Spleen (tissue), 11 donors: ENCODE measurements around the gene LDLRAD4. TPM values are rescaled to one million over a fixed set of nuclear protein-coding genes. Genes with fewer than 3 reads are reported as not detected.

Experiments
- DNase-seq: peaks from one replicate; pipeline ENCODE4 v3.0.0-alpha.2; 2020
- H3K27ac ChIP-seq, 8 donors: fragments of 200-600 bp; sonication (generic) in 7 of 8; 1 replicate in 4 of 8; 2 replicates in 4 of 8; pipeline versions ENCODE4 v1.5.0 to v1.8.0; 2016 to 2021; ENCODE audit warnings: inconsistent platforms in 4 of 8, mild to moderate bottlenecking in 4 of 8, moderate library complexity in 1 of 8
- H3K27me3 ChIP-seq, 7 donors: fragments of 200-600 bp; sonication (generic) in 6 of 7; replicated peaks in 1 of 7; 1 replicate in 4 of 7; 2 replicates in 3 of 7; pipeline versions ENCODE4 v1.5.0 to v1.8.0; 2016 to 2021; ENCODE audit warnings: inconsistent platforms in 3 of 7, mild to moderate bottlenecking in 1 of 7
- H3K36me3 ChIP-seq, 6 donors: fragments of 200-600 bp; sonication (generic) in 5 of 6; 1 replicate in 4 of 6; 2 replicates in 2 of 6; pipeline versions ENCODE4 v1.5.0 to v1.8.0; 2016 to 2021; ENCODE audit warnings: inconsistent platforms in 2 of 6
- H3K4me1 ChIP-seq, 6 donors: fragments of 200-600 bp; sonication (generic) in 5 of 6; 1 replicate in 3 of 6; 2 replicates in 3 of 6; pipeline versions ENCODE4 v1.5.0 to v1.8.0; 2016 to 2021; ENCODE audit warnings: inconsistent platforms in 3 of 6
- H3K4me3 ChIP-seq, 8 donors: fragments of 200-600 bp; sonication (generic) in 7 of 8; 1 replicate in 4 of 8; 2 replicates in 4 of 8; pipeline versions ENCODE4 v1.5.0 to v1.8.0; 2016 to 2021; ENCODE audit warnings: inconsistent platforms in 4 of 8, mild to moderate bottlenecking in 4 of 8, moderate library complexity in 2 of 8
- H3K9me3 ChIP-seq, 8 donors: fragments of 200-600 bp; sonication (generic) in 7 of 8; 1 replicate in 4 of 8; 2 replicates in 4 of 8; pipeline versions ENCODE4 v1.5.0 to v1.8.0; 2016 to 2021; ENCODE audit warnings: inconsistent platforms in 4 of 8
- CTCF ChIP-seq, 11 experiments: fragments of 200-600 bp in 7 of 11; fragments of 450-650 bp in 4 of 11; sonication (generic) in 4 of 11; IDR thresholded peaks in 8 of 11; conservative IDR thresholded peaks in 3 of 11; 1 replicate in 7 of 11; 2 replicates in 4 of 11; pipeline versions ENCODE4 v1.4.0 to v1.8.0; 2016 to 2021; ENCODE audit warnings: antibody characterized with exemption in 11 of 11, inconsistent platforms in 4 of 11, mild to moderate bottlenecking in 1 of 11
- POLR2A ChIP-seq, 3 donors: fragments of 450-650 bp; IDR thresholded peaks; one replicate each; pipeline ENCODE4 v1.5.1; 2017; ENCODE audit warnings: antibody characterized with exemption in 3 of 3, mild to moderate bottlenecking in 1 of 3
- POLR2AphosphoS5 ChIP-seq, 3 donors: sonication (generic); formaldehyde crosslinking; IDR thresholded peaks; one replicate each; pipeline ENCODE4 v1.5.1; 2017; ENCODE audit warnings: antibody characterized with exemption in 3 of 3
- WGBS, 5 donors: extraction: QIAGEN DNeasy Blood & Tissue Kit in 3 of 5; methylation state at CpG; one replicate each; pipeline versions ENCODE4 v1.1.5 to v1.1.7; 2013 to 2018; 5-methylcytosine and 5-hydroxymethylcytosine counted together
- intact Hi-C: fragments of 100-400 bp; cut with DNase I; formaldehyde crosslinking; loops from one replicate; pipeline ENCODE4 v1.15.0; 2023; ENCODE audit warnings: low total_unique reads
- polyA plus RNA-seq, 3 donors: library from polyadenylated mRNA; stranded (reverse); fragments of 200-250 nt; gene quantifications; one replicate each; pipeline ENCODE4 v1.2.1, GENCODE V29; 2013
- total RNA-seq, 7 donors: library from RNA; depleted of rRNA in 3 of 7; stranded (reverse); fragments of >200 nt in 3 of 7; fragmentation: NEBNext Ultra II Directional in 4 of 7; extraction: Animal tissue kit (Norgen Biotek cat#: 25700) in 4 of 7; gene quantifications; one replicate each; pipeline versions ENCODE4 v1.1.0 to v1.2.1, GENCODE V29; 2016 to 2021
- donor health status: healthy with polysubstance abuse.
- donor health status: DM: no; HTN: no; CAD: no; lungs with moderate emphysema.
- donor health status: DM: no; HTN: no; CAD: no.
- donor health status: Bipolar disorder and iron deficiency.
- donor health status: healthy.
- donor health status: DM: no; HTN: no; CAD: no.
- donor health status: DM: yes; HTN: yes; CAD: no.

Gene LDLRAD4
- total and polyA plus RNA-seq, 10 donors = 4.5 to 80.8 (median 46.4) TPM

GRCh38 chr18:13366541-13366940 lies 148.0 kb downstream of the LDLRAD4 start:
- intact Hi-C loops = no loop called here
- Histone ChIP-seq H3K4me3 (no peak overlapping the region), H3K9me3 (no peaks in the 10 kb centered on the region), H3K27me3 (no peaks in the 10 kb centered on the region), H3K36me3 (no peaks in the 10 kb centered on the region), H3K27ac (no peak overlapping the region), H3K4me1 (peaks cover 0 to 10% (median under 1%) of the 10 kb centered on the region in 6 donors)
- TF ChIP-seq CTCF (IDR thresholded peaks at IDR 0.05 in 8 of 11, conservative IDR thresholded peaks at IDR 0.05 in 3 of 11) (no peak), POLR2AphosphoS5 (IDR thresholded peaks at IDR 0.05) (no peak), POLR2A (IDR thresholded peaks at IDR 0.05) (no peak)
- no peak for DNase-seq
- 83 to 92% (median 87%) methylated on average over 8 of the region's 8 CpGs for WGBS, 5 donors

GRCh38 chr18:13366962-13367892 lies 148.7 kb downstream of the LDLRAD4 start:
- Histone ChIP-seq H3K27me3 (no peaks in the 10 kb centered on the region), H3K36me3 (no peaks in the 10 kb centered on the region), H3K27ac (no peak overlapping the region), H3K9me3 (no peaks in the 10 kb centered on the region), H3K4me1 (peaks cover 3 to 17% (median 7%) of the 10 kb centered on the region in 6 donors), H3K4me3 (no peak overlapping the region)
- no peak for TF ChIP-seq POLR2AphosphoS5 (IDR thresholded peaks at IDR 0.05)
- TF ChIP-seq POLR2A (IDR thresholded peaks at IDR 0.05) = no peak
- no peak for TF ChIP-seq CTCF (IDR thresholded peaks at IDR 0.05 in 8 of 11, conservative IDR thresholded peaks at IDR 0.05 in 3 of 11)
- WGBS, 5 donors = 82 to 90% (median 87%) methylated on average over 25 to 26 of the region's 26 CpGs
- intact Hi-C loops = no loop called here
- no peak for DNase-seq

GRCh38 chr18:13368080-13368813 lies 149.7 kb downstream of the LDLRAD4 start:
- H3K27me3 ChIP-seq = no peaks in the 10 kb centered on the region
- no peaks in the 10 kb centered on the region for H3K36me3 ChIP-seq
- TF ChIP-seq CTCF (IDR thresholded peaks at IDR 0.05 in 8 of 11, conservative IDR thresholded peaks at IDR 0.05 in 3 of 11) = no peak
- no peak for TF ChIP-seq POLR2A (IDR thresholded peaks at IDR 0.05)
- TF ChIP-seq POLR2AphosphoS5 (IDR thresholded peaks at IDR 0.05) = no peak
- peaks cover 3 to 18% (median 12%) of the 10 kb centered on the region in 6 donors for H3K4me1 ChIP-seq
- no peak for DNase-seq
- 80 to 90% (median 87%) methylated on average over 13 of the region's 13 CpGs for WGBS, 5 donors
- intact Hi-C loops = no loop called here
- no peak overlapping the region for H3K4me3 ChIP-seq
- H3K9me3 ChIP-seq = no peaks in the 10 kb centered on the region
- no peak overlapping the region for H3K27ac ChIP-seq

- no peak for DNase-seq
- intact Hi-C loops = no loop called here
These were observed 150.8 kb downstream of the LDLRAD4 start for GRCh38 chr18:13369353-13369752.

More at GRCh38 chr18:13369353-13369752, 150.8 kb downstream of the LDLRAD4 start:
- H3K36me3 ChIP-seq = no peaks in the 10 kb centered on the region
- no peaks in the 10 kb centered on the region for H3K27me3 ChIP-seq
- H3K9me3 ChIP-seq = no peaks in the 10 kb centered on the region
- peaks cover 3 to 18% (median 12%) of the 10 kb centered on the region in 6 donors for H3K4me1 ChIP-seq
- H3K4me3 ChIP-seq = no peak overlapping the region
- WGBS, 5 donors = 86 to 93% (median 91%) methylated on average over 9 of the region's 9 CpGs
- TF ChIP-seq CTCF (IDR thresholded peaks at IDR 0.05 in 8 of 11, conservative IDR thresholded peaks at IDR 0.05 in 3 of 11) (no peak), POLR2AphosphoS5 (IDR thresholded peaks at IDR 0.05) (no peak), POLR2A (IDR thresholded peaks at IDR 0.05) (no peak)
- H3K27ac ChIP-seq = no peak overlapping the region
